ENCODE data around the gene SLC22A6.

- no peak for TF ChIP-seq CTCF (IDR thresholded peaks at IDR 0.05)
- TF ChIP-seq POLR2A (IDR thresholded peaks at IDR 0.05), result no peak
These were observed 27.7 kb upstream of the SLC22A6 start for GRCh38 chr11:63012430-63012829.
